Mesothelial cell of epicardium (in vitro differentiated cells): Measurements from ENCODE around the gene TMEM123. TPM values are rescaled to one million over a fixed set of nuclear protein-coding genes. Genes with fewer than 3 reads are reported as not detected.

Experiments
- DNase-seq, 2 experiments: peaks; one replicate each; pipeline ENCODE4 v3.0.0; 2021; ENCODE audit warnings: low spot score in 2 of 2; ENCODE audit not compliant: unreplicated experiment in 2 of 2
- H3K27ac Mint-ChIP-seq: 2 replicates; pipeline ENCODE4 v1.8.0; 2021; ENCODE audit warnings: mixed read lengths
- H3K27me3 Mint-ChIP-seq: 2 replicates; pipeline ENCODE4 v1.8.0; 2021; ENCODE audit warnings: low read depth, mixed read lengths
- H3K36me3 Mint-ChIP-seq: 2 replicates; pipeline ENCODE4 v1.8.0; 2021; ENCODE audit warnings: mixed read lengths
- H3K4me1 Mint-ChIP-seq: 2 replicates; pipeline ENCODE4 v1.8.0; 2021; ENCODE audit warnings: mixed read lengths
- H3K4me3 Mint-ChIP-seq: 2 replicates; pipeline ENCODE4 v1.8.0; 2021; ENCODE audit warnings: mild to moderate bottlenecking, moderate library complexity, mixed read lengths
- H3K9me3 Mint-ChIP-seq: 2 replicates; pipeline ENCODE4 v1.8.0; 2021; ENCODE audit warnings: mixed read lengths
- CTCF ChIP-seq: fragments of 200-600 bp; sonication (generic); IDR thresholded peaks from one replicate; pipeline ENCODE4 v1.5.0; 2021; ENCODE audit warnings: antibody characterized with exemption; ENCODE audit not compliant: unreplicated experiment
- total RNA-seq: library from RNA; stranded (reverse); gene quantifications from 3 replicates; pipeline ENCODE4 v1.2.1, GENCODE V29; 2021

The TMEM123 gene
- 131 to 144 TPM (median 137 TPM) in 3 replicates for total RNA-seq

- Mint-ChIP-seq H3K4me1 (peaks cover 50% of the 10 kb centered on the region), H3K27me3 (no peaks in the 10 kb centered on the region), H3K27ac (peak within 1 kb of the TSS; percentile 99), H3K36me3 (no peaks in the 10 kb centered on the region), H3K9me3 (no peaks in the 10 kb centered on the region), H3K4me3 (peak within 1 kb of the TSS; percentile 99)
- peak; percentile 67 to 82 for DNase-seq
- no peak for TF ChIP-seq CTCF
These were observed at the start of gene TMEM123 for GRCh38 chr11:102452461-102453301. TSS of gene TMEM123 (minus strand) at chr11:102452765. CDS start at chr11:102452623, 142 bp downstream.

- Mint-ChIP-seq H3K36me3 (no peaks in the 10 kb centered on the region), H3K4me1 (peaks cover 2% of the 10 kb centered on the region), H3K9me3 (peaks cover 6% of the 10 kb centered on the region), H3K4me3 (no peak overlapping the region), H3K27ac (no peak overlapping the region), H3K27me3 (peaks cover 12% of the 10 kb centered on the region)
- TF ChIP-seq CTCF: no peak
- DNase-seq: no peak
These were observed 48.3 kb upstream of the TMEM123 start for GRCh38 chr11:102500829-102501228.

- Mint-ChIP-seq H3K27ac (no peak overlapping the region), H3K36me3 (no peaks in the 10 kb centered on the region)
These were observed 47.4 kb upstream of the TMEM123 start for GRCh38 chr11:102499931-102500330.

GRCh38 chr11:102499151-102499550, 46.6 kb upstream of the TMEM123 start:
- no peak overlapping the region for H3K27ac Mint-ChIP-seq
- H3K36me3 Mint-ChIP-seq: no peaks in the 10 kb centered on the region
- peaks cover 9% of the 10 kb centered on the region for H3K27me3 Mint-ChIP-seq

More at GRCh38 chr11:102499931-102500330, 47.4 kb upstream of the TMEM123 start:
- Mint-ChIP-seq H3K4me3 (no peak overlapping the region), H3K4me1 (peaks cover 10% of the 10 kb centered on the region), H3K9me3 (peaks cover 6% of the 10 kb centered on the region), H3K27me3 (peaks cover 9% of the 10 kb centered on the region)
- no peak for DNase-seq
- no peak for TF ChIP-seq CTCF

GRCh38 chr11:102497061-102497460, 44.5 kb upstream of the TMEM123 start:
- Mint-ChIP-seq H3K9me3 (no peaks in the 10 kb centered on the region), H3K4me1 (peaks cover 10% of the 10 kb centered on the region), H3K4me3 (no peak overlapping the region), H3K36me3 (no peaks in the 10 kb centered on the region), H3K27me3 (peaks cover 3% of the 10 kb centered on the region), H3K27ac (no peak overlapping the region)
- no peak for TF ChIP-seq CTCF
- DNase-seq: no peak

More at GRCh38 chr11:102499151-102499550, 46.6 kb upstream of the TMEM123 start:
- Mint-ChIP-seq H3K4me3 (no peak overlapping the region), H3K4me1 (peaks cover 10% of the 10 kb centered on the region), H3K9me3 (peaks cover 6% of the 10 kb centered on the region)
- no peak for TF ChIP-seq CTCF
- DNase-seq: no peak
